CD4-positive, CD25-positive, alpha-beta regulatory T cell (primary cell): Measurements from ENCODE around the gene NUAK2. TPM values are rescaled to one million over a fixed set of nuclear protein-coding genes. Genes with fewer than 3 reads are reported as not detected.

Experiments used
- polyA plus RNA-seq, 4 donors: library from polyadenylated mRNA; unstranded; fragments of 300-500 nt; fragmentation: Illumina TruSeq; gene quantifications; one replicate each; pipeline ENCODE4 v1.2.3, GENCODE V29; 2021
- total RNA-seq: library from RNA; stranded (reverse); gene quantifications from one replicate; pipeline ENCODE4 v1.2.3, GENCODE V29; 2022

Gene NUAK2
- total and polyA plus RNA-seq, 5 donors from 2014 or later = 9.9 to 41.3 (median 18.6) TPM

Other genes starting within 250 kb of the NUAK2 start
- gene TMEM81, start 237.3 kb downstream of the NUAK2 start, total RNA-seq = 3.4 TPM
- gene TMEM81, start 237.3 kb downstream of the NUAK2 start, polyA plus RNA-seq = 1 to 10 TPM in 1 of 4 donors, under 1 TPM in 3; 0.54 to 1.1 (median 0.57) TPM
- gene RBBP5, start 199.8 kb downstream of the NUAK2 start, total RNA-seq = 18.5 TPM
- gene RBBP5, start 199.8 kb downstream of the NUAK2 start, polyA plus RNA-seq = 10 to 100 TPM; 19.9 to 26.5 (median 23.6) TPM
- 15.7 TPM for gene DSTYK, start 110.0 kb downstream of the NUAK2 start, total RNA-seq
- 1 to 10 TPM; 3.2 to 5.9 (median 5.1) TPM for gene DSTYK, start 110.0 kb downstream of the NUAK2 start, polyA plus RNA-seq
- gene TMCC2, start 93.8 kb downstream of the NUAK2 start, total RNA-seq = 1.8 TPM
- under 1 TPM; 0.22 to 0.37 (median 0.28) TPM for gene TMCC2, start 93.8 kb downstream of the NUAK2 start, polyA plus RNA-seq
- gene KLHDC8A, start 35.2 kb upstream of the NUAK2 start, total RNA-seq = not detected
- gene KLHDC8A, start 35.2 kb upstream of the NUAK2 start, polyA plus RNA-seq = under 1 TPM in 1 of 4 donors, not detected in 3; 0.06 TPM
- gene LEMD1, start 100.3 kb upstream of the NUAK2 start, total RNA-seq = not detected
- not detected for gene LEMD1, start 100.3 kb upstream of the NUAK2 start, polyA plus RNA-seq
- gene BLACAT1, start 134.3 kb upstream of the NUAK2 start, total RNA-seq = 0.15 TPM
- not detected for gene BLACAT1, start 134.3 kb upstream of the NUAK2 start, polyA plus RNA-seq
- gene CDK18, start 182.9 kb upstream of the NUAK2 start, total RNA-seq = 0.49 TPM
- gene CDK18, start 182.9 kb upstream of the NUAK2 start, polyA plus RNA-seq = not detected